Lower lobe of right lung (tissue), 2 donors: ENCODE measurements around the gene AWAT1. TPM values are rescaled to one million over a fixed set of nuclear protein-coding genes. Genes with fewer than 3 reads are reported as not detected.
"Not testable (repeated sequence)": the region's sequence is repeated elsewhere in the genome, so short reads cannot be mapped to it uniquely, and the experiment has no call there.

Experiments
- ATAC-seq, 2 donors: fragments of 200-7000 bp; cut with Tn5 transposase; one replicate each; pipeline ENCODE4 v1.9.1; 2020 to 2022; ENCODE audit warnings: mild to moderate bottlenecking in 2 of 2, moderate library complexity in 2 of 2
- DNase-seq: peaks from one replicate; pipeline ENCODE4 v3.0.0-alpha.2; 2020
- H3K27ac ChIP-seq: fragments of 200-600 bp; one replicate; pipeline ENCODE4 v1.8.0; 2022
- H3K27me3 ChIP-seq: fragments of 200-600 bp; one replicate; pipeline ENCODE4 v1.8.0; 2022; ENCODE audit warnings: low read depth
- H3K36me3 ChIP-seq: fragments of 200-600 bp; one replicate; pipeline ENCODE4 v1.8.0; 2022; ENCODE audit warnings: mild to moderate bottlenecking
- H3K4me1 ChIP-seq: fragments of 200-600 bp; one replicate; pipeline ENCODE4 v1.8.0; 2022
- H3K4me3 ChIP-seq: fragments of 200-600 bp; one replicate; pipeline ENCODE4 v1.8.0; 2022; ENCODE audit warnings: mild to moderate bottlenecking
- H3K9me3 ChIP-seq: fragments of 200-600 bp; one replicate; pipeline ENCODE4 v1.8.0; 2022
- CTCF ChIP-seq: fragments of 200-600 bp; IDR thresholded peaks from one replicate; pipeline ENCODE4 v1.8.0; 2022; ENCODE audit warnings: antibody characterized with exemption, mild to moderate bottlenecking
- intact Hi-C: fragments of 100-400 bp; cut with DNase I; formaldehyde crosslinking; loops from one replicate; pipeline ENCODE4 v1.11.0; 2022
- total RNA-seq: library from RNA; stranded (reverse); fragmentation: NEBNext Ultra II Directional; extraction: Animal tissue kit (Norgen Biotek cat#: 25700); gene quantifications from one replicate; pipeline ENCODE4 v1.2.1, GENCODE V29; 2021
- donor health status: DM: no; HTN: yes; CAD: no; lungs with severe emphysema.

AWAT1 gene
- total RNA-seq, 1 donor from 2014 or later: not detected

GRCh38 chrX:70262952-70263567 is 28.6 kb downstream of the AWAT1 start:
- DNase-seq: no peak
- H3K36me3 ChIP-seq: no peaks in the 10 kb centered on the region
- ATAC-seq: peak; percentile 46 to 71
- H3K9me3 ChIP-seq: no peaks in the 10 kb centered on the region
- H3K4me3 ChIP-seq: no peak overlapping the region
- H3K27me3 ChIP-seq: no peaks in the 10 kb centered on the region
- no peaks in the 10 kb centered on the region for H3K4me1 ChIP-seq
- TF ChIP-seq CTCF: peak; percentile 37
- intact Hi-C loops: no loop called here
- no peak overlapping the region for H3K27ac ChIP-seq

GRCh38 chrX:70264784-70265183 is 30.3 kb downstream of the AWAT1 start:
- DNase-seq: no peak
- Histone ChIP-seq H3K27ac (no peak overlapping the region), H3K36me3 (no peaks in the 10 kb centered on the region), H3K27me3 (no peaks in the 10 kb centered on the region), H3K9me3 (no peaks in the 10 kb centered on the region), H3K4me1 (no peaks in the 10 kb centered on the region), H3K4me3 (no peak overlapping the region)
- no peak for ATAC-seq
- intact Hi-C loops: no loop called here
- TF ChIP-seq CTCF: no peak

- no peak within 1 kb of the TSS for H3K27ac ChIP-seq
- TF ChIP-seq CTCF: no peak
- ATAC-seq: no peak
- H3K4me1 ChIP-seq: no peaks in the 10 kb centered on the region
- intact Hi-C loops: no loop called here
- no peak within 1 kb of the TSS for H3K4me3 ChIP-seq
- H3K27me3 ChIP-seq: no peaks in the 10 kb centered on the region
- no peaks in the 10 kb centered on the region for H3K36me3 ChIP-seq
- no peak for DNase-seq
- no peaks in the 10 kb centered on the region for H3K9me3 ChIP-seq
Observed at GRCh38 chrX:70268034-70268433, 33.6 kb downstream of the AWAT1 start, which contains the start of gene ARR3. ARR3 (plus strand) TSS chrX:70268334; CDS start chrX:70269386, 1,052 bp downstream.

GRCh38 chrX:70274029-70274428 is 39.6 kb downstream of the AWAT1 start:
- ATAC-seq, DNase-seq, H3K27me3 ChIP-seq, H3K36me3 ChIP-seq, intact Hi-C loops, H3K4me1 ChIP-seq, H3K27ac ChIP-seq, H3K9me3 ChIP-seq, H3K4me3 ChIP-seq: not testable (repeated sequence)

- intact Hi-C loops: no loop called here
- Histone ChIP-seq H3K4me1 (no peaks in the 10 kb centered on the region), H3K4me3 (no peak overlapping the region), H3K27ac (no peak overlapping the region), H3K36me3 (no peaks in the 10 kb centered on the region), H3K9me3 (no peaks in the 10 kb centered on the region), H3K27me3 (no peaks in the 10 kb centered on the region)
- no peak for DNase-seq
- no peak for TF ChIP-seq CTCF
- ATAC-seq: no peak
Observed at GRCh38 chrX:70279081-70279480, 44.6 kb downstream of the AWAT1 start.

GRCh38 chrX:70280573-70280972 is 46.1 kb downstream of the AWAT1 start:
- DNase-seq (no peak), ATAC-seq (no peak)
- Histone ChIP-seq H3K4me1 (no peaks in the 10 kb centered on the region), H3K27ac (no peak overlapping the region), H3K9me3 (no peaks in the 10 kb centered on the region), H3K27me3 (no peaks in the 10 kb centered on the region), H3K36me3 (no peaks in the 10 kb centered on the region), H3K4me3 (no peak overlapping the region)
- TF ChIP-seq CTCF: no peak
- intact Hi-C loops: no loop called here
